KOPT-K1 (cell line): Measurements from ENCODE around the gene CELF2.
"Not testable (repeated sequence)": the region's sequence is repeated elsewhere in the genome, so short reads cannot be mapped to it uniquely, and the experiment has no call there.

ENCODE experiments used
- H3K27ac ChIP-seq: fragments of 200-600 bp; sonication (generic); 2 replicates; pipeline ENCODE4 v1.5.1; 2016; ENCODE audit warnings: antibody characterized with exemption, mild to moderate bottlenecking, low read depth, low read length; ENCODE audit not compliant: poor library complexity, severe bottlenecking
- H3K36me3 ChIP-seq: fragments of 200-600 bp; sonication (generic); 2 replicates; pipeline ENCODE4 v1.5.1; 2017; ENCODE audit warnings: antibody characterized with exemption, mild to moderate bottlenecking, low read length, moderate library complexity; ENCODE audit not compliant: insufficient read depth
- H3K9me3 ChIP-seq: fragments of 200-600 bp; sonication (generic); 2 replicates; pipeline ENCODE4 v1.5.1; 2017; ENCODE audit warnings: antibody characterized with exemption, low read length, mild to moderate bottlenecking; ENCODE audit not compliant: insufficient read depth, poor library complexity, severe bottlenecking

Gene CELF2

DNA sequence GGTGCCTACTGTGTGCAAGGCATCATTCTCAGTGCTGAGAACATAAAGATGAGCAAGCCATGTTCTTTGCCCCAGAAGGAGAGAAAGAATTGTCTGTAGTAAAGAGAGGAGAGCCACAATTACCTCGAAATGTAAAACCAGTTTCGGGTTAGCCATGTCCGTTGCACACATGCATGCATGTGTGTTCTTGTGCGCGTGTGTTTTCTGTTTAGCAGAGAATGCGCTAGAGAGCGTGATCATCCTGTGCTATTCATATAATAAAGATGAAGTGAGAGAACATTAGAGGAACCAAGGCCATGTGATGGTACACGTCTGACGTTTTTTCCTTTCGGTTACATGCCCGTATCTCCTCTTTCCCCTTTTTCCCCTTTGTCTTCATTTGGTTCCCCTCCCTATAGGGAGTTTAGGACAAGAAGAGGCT, 158.2 kb downstream of the CELF2 start:
- Histone ChIP-seq H3K9me3 (no peaks in the 10 kb centered on the region), H3K27ac (peak overlapping the region; percentile 98), H3K36me3 (peaks cover 56% of the 10 kb centered on the region)

DNA sequence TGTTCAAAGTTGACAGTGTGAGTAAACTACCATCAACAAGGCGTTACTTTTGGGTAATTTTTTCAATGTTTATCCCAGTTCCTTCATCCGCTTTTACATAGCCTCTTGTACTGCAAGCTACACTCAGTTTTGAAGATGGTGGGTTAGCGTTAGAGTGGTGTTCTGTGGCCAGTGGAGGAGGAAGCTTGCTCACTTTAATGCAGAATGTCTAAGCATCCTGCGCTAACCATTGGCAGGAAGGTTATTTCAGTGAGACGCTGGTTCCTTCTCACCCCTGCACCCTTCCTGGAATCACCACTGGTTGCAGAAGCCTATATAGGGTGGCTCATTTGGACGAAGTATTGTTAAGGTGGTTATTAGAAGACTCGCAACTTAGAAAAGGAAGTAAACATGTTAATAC, 159.1 kb downstream of the CELF2 start:
- Histone ChIP-seq H3K27ac (peak overlapping the region; percentile 98), H3K9me3 (no peaks in the 10 kb centered on the region), H3K36me3 (peaks cover 60% of the 10 kb centered on the region)

DNA sequence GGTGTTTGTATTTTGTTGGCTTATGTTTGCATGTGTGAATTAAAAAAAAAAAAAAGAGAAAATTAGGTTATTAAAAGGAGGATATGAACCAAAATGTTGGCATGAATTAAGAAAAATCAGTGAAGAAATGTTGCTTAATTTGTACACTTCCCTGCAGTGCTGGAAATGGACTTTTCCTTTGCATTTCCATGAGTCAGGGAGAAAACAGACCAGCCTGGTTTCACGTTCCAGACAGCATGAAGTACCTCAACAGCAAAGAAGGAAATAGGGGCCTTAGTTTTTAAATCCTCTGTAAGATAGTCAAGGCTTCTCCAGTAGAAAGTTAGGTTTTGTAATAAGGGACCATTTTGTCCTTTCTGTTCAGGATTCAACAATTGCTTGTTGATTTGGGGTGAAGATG, 159.7 kb downstream of the CELF2 start:
- H3K9me3 ChIP-seq, result no peaks in the 10 kb centered on the region
- peaks cover 60% of the 10 kb centered on the region for H3K36me3 ChIP-seq
- peak overlapping the region; percentile 98 for H3K27ac ChIP-seq

DNA sequence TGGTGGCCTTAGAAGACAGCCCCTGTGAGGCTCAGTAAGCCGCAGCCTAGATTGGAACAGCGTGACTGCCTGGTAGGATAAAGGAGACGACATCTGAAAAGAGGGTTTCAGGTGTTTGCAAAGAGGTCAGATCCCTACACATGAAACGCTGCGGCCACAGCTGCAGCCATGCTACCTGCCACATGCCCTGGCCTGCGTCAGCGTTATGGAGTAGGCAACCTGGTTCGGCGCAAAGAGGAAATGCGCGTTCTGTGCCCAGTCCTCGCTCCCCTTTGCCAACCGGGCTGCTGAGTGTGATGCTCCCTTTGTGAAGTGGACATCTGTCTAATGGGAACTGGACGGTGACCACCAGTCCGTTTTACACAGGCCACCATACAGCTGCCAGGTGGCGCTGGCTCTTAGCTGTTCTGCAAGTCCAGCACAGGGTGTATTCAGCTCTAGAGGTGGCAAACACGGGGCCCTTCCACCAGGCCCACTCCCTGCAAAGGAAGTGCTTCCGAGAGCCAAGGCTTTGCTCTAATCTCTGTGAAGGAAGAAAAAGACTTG, 160.3 kb downstream of the CELF2 start:
- peak overlapping the region; percentile 98 for H3K27ac ChIP-seq
- H3K9me3 ChIP-seq, result no peaks in the 10 kb centered on the region
- H3K36me3 ChIP-seq, result peaks cover 60% of the 10 kb centered on the region

DNA sequence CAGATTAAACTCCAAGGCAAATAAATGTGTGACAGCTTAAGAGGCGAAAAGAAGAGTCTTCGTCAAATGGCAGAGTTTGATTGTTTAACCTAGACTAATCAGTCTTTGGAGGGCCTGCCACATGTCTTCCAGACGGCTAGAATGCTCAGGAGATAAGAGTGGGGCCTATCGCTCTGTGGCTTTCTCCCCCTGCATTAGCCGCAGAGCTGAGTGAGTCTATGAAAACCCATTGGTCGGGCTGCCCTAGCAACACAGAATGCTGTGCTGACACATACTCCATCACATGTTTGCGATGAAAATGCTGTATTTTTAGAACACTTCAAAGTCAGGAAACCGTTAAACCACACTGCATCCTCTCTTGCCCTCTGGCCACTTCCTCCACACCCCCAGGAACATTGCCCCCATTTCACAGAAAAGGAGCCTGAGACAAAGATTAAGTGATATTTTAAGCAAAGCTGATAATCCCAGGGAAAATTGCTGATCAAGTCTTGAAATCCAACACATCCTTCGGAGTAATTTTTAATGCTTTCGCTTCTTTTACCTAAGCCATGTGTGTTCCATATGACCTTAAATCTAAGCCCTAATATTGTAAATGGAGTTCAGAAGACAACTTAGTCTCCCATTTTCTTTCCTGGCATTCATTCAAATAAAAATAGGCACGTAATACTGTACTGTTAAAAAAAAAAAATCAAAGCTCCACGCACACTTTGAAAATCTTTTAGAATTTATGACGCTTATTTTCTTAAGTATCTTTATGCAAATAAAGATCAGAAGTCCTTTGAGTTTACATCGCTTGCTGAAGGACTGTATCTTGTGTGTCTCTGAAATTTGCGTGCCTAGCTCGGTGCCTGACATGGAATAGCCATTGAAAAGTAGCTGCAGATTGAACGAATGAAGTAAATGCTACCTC, 161.2 kb downstream of the CELF2 start:
- peak overlapping the region; percentile 98 for H3K27ac ChIP-seq
- peaks cover 59% of the 10 kb centered on the region for H3K36me3 ChIP-seq
- no peaks in the 10 kb centered on the region for H3K9me3 ChIP-seq

DNA sequence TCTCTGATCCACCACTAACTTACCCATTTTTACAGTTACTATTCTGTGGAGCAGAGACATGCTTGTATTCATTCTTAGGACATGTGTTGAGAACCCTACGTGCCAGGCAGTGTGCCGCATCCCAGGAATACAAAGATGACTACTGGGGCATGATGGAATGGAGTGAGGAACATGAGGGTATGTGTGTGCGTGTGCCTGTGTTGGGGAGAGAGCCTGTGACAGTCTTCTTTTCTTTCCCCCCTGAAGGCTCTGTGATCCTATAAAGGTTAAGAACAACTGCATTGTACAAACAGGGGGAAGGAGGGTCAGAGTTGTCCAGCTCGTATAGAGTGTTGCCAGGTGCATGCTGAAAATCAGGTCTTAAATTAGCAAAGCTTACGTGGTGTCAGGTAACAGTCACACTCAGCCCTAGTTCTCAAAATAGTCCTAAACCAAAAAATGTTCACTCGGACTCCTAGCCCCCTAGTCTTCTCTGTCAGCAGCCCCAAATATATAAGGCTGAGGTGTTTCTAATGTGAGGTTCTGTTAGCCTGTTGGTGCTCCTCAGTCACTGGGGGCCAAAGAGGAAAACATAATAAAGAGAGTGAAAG, 161.9 kb downstream of the CELF2 start:
- Histone ChIP-seq H3K9me3 (peaks cover 6% of the 10 kb centered on the region), H3K36me3 (peaks cover 59% of the 10 kb centered on the region), H3K27ac (peak overlapping the region; percentile 98)

DNA sequence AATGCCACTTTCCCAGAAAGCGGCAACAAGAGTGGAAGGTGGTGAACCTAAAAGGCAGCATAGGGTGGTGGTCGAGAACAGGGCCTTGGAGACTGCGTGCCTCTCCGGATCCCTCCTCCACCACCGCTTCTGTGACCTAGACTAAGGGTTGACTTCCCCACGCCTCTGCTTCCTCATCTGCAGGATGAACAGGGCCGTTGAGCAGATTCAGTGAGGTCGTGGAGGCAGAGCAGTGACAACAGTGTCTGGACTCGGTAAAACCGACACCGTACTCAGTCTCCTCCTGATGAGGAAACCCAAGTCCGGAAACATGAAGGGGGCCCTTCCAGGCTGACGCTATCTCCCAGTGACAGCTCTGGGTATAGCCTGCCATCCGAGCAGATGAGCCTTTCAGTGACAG, 162.6 kb downstream of the CELF2 start:
- peak overlapping the region; percentile 98 for H3K27ac ChIP-seq

DNA sequence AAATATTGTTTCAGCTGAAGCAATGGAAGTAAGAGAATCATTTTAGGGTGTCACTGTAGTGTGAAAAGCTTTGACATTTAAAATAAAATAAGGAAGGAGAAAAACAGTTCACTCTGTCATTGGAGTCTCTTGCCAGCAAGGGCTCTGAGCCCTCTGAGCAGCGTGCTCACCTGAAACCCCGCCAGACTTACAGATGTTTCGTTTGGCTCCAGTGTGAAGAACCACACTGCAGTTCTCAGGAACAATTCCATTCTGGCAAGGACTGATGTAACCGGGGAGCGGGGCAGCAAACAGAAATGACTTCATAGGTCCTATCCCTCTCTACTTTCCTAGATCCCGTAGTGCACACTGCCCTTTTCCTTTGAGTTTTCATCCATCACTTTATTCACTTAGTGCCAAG, 164.3 kb downstream of the CELF2 start:
- Histone ChIP-seq H3K9me3 (peaks cover 19% of the 10 kb centered on the region), H3K36me3 (peaks cover 70% of the 10 kb centered on the region), H3K27ac (peak overlapping the region; percentile 98)

More for the DNA sequence above, 162.6 kb downstream of the CELF2 start:
- H3K9me3 ChIP-seq, result peaks cover 13% of the 10 kb centered on the region
- peaks cover 59% of the 10 kb centered on the region for H3K36me3 ChIP-seq

DNA sequence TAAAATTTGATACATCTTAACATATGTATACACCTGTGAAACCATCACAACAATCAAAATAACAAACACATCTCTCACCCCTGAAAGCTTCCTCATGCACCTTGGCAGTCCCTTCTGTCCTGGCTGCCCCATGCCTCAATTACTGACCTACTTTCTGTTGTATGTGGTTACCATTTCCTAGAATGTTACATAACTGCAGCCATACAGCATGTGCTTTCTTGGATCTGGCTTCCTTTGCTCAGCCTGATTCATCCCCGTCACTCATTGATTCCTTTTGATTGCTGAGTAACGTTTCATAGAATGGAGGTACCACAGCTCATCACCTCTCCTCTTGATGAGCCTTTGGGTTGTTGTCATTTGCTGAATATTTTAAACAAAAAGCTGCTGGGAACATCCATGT, 165.3 kb downstream of the CELF2 start:
- H3K9me3 ChIP-seq, result peaks cover 19% of the 10 kb centered on the region
- H3K36me3 ChIP-seq, result peaks cover 76% of the 10 kb centered on the region
- peak overlapping the region; percentile 98 for H3K27ac ChIP-seq

DNA sequence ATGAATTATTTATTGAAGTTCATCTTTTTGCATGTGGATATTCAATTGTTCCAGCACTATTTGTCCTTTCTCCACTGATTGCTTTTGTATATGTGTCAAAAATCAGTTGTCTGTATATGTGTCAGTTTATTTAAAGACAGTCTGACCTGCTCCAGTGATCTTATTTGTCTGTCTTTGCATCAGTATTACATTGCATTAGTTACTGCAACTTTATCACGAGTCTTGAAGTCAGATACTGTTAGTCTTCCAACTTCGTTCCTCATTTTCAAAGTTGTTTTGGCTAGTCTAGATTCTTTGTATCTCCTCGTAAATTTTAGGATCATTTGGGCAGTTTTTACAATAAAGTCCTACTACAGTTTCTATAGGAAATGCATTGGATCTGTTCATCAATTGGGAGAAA, 166.4 kb downstream of the CELF2 start:
- Histone ChIP-seq H3K9me3 (peaks cover 19% of the 10 kb centered on the region), H3K36me3 (peaks cover 86% of the 10 kb centered on the region), H3K27ac (no peak overlapping the region)

DNA sequence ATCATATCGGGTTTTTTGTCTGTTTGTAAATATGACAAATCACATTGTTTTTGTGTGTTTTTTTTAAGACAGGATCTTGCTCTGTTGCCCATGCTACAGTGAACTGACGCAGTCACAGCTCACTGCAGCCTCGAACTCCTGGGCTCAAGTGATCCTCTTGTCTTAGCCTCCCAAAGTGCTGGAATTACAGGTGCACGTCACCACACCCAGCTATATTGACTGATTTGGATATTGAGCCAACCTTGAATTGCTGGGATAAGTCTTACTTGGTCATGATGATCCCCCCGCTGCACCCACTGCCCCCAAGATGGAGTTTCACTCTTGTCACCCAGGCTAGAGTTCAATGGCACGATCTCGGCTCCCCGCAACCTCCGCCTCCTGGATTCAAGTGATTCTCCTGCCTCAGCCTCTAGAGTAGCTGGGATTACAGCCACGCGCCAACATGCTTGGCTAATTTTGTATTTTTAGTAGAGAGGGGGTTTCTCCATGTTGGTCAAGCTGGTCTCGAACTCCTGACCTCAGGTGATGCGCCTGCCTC, 167.5 kb downstream of the CELF2 start:
- Histone ChIP-seq H3K36me3 (peaks cover 88% of the 10 kb centered on the region), H3K9me3 (peaks cover 19% of the 10 kb centered on the region)
- H3K27ac ChIP-seq, result not testable (repeated sequence)

DNA sequence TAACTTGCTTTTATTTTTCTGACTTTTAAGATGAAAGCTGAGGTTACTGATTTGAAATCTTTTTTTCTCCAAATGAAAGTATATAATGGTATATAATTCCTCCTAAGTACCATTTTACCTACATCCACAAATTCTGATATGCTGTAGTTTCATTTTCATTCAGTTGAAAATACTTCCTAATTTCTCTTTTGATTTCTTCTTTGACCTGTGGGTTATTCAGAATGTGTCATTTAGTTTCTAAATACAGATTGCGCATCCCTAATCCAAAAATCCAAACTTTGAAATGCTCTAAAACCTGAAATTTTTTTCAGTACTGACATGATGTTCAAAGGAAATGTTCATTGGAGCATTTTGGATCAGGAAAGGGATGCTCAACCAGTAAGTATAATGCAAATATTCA, 168.7 kb downstream of the CELF2 start:
- Histone ChIP-seq H3K9me3 (peaks cover 19% of the 10 kb centered on the region), H3K36me3 (peaks cover 93% of the 10 kb centered on the region), H3K27ac (no peak overlapping the region)

DNA sequence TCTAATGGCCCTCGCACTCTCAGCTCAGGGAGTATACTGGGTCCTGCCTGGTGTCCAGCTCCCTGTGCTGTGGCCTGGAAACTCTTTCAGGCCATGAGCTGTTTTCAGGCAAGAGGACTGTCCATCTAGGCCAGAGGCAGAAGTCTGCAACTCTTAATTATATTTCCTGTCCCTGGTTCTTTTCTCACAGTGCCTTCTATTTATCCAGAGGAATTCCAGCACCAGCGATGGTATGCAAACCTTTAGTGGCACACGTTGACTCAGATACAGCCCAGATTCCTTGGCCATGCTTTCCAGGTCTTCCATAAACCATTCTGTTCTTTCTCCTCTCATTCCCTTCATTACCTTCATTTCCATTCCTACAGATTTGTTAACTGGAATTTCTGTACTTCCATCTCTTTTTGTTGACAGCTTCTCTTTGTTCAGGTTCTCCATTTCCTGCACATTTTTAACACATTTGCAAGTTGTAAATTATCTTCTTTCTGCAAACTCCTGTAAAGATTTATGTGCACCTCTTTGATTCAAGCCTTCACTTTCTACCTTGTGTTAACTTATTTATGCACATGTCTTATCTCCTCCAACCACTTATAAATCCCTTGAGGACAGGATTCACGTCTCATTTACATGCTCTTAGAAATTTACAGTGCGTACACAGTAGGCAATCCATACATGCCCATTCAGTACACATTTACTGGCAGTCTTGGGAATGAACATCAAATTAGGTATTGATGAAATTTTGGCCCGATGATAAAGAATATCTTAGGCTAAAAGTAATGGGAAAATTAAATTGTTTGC, 172.1 kb downstream of the CELF2 start:
- H3K27ac ChIP-seq, result no peak overlapping the region
- peaks cover 91% of the 10 kb centered on the region for H3K36me3 ChIP-seq
- H3K9me3 ChIP-seq, result peaks cover 11% of the 10 kb centered on the region

DNA sequence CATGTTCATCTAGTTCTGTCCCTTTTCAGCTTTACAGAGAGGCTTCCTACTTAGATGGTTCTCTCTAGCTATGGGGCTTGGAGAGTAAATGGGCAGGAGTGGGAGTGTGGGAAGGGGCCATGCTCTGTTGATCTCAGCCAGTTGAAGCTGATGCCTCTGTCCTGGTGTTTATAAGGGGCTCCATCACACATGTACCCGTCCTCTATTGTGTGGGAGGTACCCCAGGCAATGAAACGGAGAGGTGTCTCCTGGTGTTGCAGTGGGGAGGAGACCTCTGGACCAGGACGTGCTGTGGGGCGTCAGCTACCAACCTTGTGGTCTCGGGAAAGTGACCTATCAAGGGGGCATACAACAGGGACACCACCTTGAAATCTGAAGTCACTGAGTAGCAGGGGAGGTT, 173.5 kb downstream of the CELF2 start:
- H3K27ac ChIP-seq, result peak overlapping the region; percentile 1
- H3K36me3 ChIP-seq, result peaks cover 91% of the 10 kb centered on the region
- no peaks in the 10 kb centered on the region for H3K9me3 ChIP-seq

DNA sequence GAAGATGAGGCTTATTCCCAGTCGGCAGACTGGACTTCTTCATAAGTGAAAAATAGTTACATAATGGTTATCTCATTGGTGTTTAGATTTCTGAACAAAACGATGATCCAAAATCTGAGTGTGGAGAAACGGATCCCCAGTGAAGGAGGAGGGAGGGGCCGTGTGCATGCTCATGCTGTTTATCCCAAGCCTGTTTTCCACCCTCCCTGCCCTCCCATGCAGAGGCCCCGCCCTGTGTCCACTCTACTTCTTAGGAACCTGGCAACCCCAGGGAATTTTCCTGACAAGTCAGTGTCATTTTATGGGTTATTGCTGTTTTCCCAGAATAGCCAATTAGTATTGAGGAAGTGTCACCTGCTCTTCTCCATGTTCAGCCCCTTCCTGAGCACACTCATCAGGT, 174.0 kb downstream of the CELF2 start:
- Histone ChIP-seq H3K27ac (no peak overlapping the region), H3K9me3 (no peaks in the 10 kb centered on the region), H3K36me3 (peaks cover 90% of the 10 kb centered on the region)
